HG03066 (cell line): ENCODE data around the gene LRMDA.

ENCODE experiments used
- ATAC-seq: cut with Tn5 transposase; IDR thresholded peaks from one replicate; pipeline ENCODE4 v1.9.1; 2021; ENCODE audit warnings: low read depth; ENCODE audit not compliant: unreplicated experiment

Gene LRMDA

DNA sequence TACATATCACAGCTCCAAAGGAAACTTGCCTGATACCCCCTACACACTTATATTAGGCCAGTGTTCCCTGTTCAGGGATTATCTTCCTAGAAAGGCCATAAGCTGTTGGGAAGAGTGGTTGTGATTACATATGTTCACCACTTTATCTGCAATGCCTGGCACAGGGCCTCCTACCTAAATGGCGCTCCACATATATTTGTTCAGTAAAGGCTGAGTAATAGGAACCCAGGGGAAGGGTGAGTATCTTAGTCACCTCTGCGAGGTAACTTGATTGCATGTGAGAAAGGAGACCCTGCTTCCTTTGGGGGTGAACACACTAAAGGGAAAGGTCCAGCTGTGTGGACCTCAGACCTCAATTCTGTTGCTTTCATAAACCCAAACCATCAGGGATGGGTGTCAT lies 896.0 kb downstream of the LRMDA start:
- no peak for ATAC-seq

DNA sequence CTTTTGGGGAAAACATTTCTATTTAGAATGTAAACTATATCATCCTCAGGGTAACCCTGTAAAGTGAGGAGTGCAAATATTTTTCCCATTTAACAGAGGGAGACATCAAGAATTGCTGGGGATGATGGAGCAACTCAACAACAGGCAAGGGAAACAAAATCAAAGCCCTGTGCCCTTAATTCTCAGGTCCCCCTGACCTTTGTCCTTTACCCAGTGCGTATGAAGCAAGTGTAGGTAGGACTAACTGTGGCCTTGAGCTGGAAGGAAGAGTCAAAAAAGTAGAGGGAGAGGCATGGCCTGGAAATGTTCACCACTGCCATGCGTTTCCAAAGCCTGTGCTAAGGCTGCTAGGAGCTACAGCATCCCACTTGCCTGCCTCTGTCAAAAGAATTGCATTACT lies 896.9 kb downstream of the LRMDA start:
- ATAC-seq = no peak

DNA sequence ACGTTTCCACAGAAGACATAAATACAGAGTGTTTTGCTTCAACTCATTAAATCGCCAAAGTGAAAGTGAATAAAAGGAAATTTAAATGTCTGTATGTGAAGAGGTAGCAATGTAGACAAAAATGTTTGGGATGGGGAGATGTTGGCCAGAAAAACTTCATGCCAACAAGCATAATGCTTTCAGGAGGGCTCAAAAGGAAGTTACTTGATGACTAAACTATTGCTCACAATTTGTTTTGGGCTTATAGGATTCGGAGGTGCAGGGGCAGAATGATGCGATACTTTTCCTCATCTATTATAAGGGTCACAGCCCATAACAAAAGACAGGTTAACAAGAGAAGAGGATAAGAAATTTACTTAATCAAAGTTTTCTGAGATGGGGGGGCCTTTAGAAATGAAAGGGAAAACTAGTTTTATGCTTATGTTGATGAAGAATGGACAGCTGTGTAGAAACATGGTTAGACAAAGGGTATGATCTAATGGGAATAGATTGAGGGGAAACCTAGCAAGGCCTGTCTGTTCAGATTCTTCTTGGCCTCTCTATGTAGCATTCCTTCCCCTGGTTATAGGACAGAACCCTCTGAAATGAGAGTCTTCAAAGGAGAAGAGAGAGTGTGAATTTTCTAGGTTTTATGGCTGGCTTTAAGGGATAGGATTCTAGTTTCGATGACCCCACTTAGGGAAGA lies 898.6 kb downstream of the LRMDA start:
- ATAC-seq = no peak

DNA sequence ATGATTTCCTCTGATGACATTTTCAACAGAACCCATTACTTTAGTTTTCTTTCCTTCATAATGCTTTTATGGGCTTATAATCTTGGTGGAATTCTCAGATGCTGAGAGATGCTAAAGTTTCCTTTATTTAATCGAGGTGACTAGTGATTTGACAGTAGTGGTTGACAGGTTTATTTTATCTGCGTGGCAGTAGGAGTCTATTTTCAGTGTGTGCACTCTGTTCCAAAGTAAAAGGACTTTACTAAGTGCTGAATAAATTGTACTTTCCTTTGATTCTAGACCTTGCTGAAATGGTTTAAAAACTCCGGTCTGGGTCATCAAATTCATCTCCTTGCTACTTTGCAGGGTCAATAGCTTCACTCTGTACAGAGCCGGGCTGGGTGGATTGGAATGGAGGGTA lies 900.3 kb downstream of the LRMDA start:
- no peak for ATAC-seq

DNA sequence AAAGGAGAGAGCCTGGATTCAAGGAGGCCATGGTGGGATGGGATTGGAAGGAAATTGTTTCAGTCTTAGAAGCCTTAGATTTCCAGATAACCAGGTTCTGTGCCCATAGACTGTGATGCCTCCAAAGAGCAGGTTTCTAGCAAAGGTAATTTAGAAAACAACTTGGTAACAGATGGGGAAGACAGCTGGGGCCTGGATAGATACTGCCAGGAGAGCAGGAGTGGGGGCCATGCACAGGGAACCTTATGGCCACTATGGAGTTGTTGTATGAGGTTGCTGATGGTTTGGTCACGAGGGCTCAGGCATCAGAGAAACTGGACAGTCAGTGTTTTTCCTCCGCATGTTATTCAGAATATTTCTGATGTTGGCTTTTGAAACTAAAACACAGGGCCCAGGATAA lies 901.9 kb downstream of the LRMDA start:
- ATAC-seq = no peak

DNA sequence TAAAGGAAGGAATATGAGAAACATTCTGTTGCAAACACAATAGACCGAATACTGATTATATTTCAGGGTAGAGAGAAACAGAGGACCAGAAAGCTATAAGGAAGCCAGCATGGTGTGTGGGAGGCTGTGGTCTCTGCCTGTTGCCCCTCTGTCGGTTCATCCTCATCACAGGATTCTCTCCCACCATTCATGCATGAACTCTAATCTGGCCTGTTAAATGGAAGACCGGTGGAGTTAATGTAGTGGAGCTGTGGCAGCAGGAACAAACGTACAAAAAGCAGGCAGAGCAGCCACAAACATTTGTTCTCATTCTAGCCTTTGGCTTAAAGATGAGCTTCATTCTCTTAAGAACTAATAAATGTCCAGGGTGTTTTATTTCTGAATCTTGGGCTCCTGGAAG lies 902.4 kb downstream of the LRMDA start:
- ATAC-seq = no peak

DNA sequence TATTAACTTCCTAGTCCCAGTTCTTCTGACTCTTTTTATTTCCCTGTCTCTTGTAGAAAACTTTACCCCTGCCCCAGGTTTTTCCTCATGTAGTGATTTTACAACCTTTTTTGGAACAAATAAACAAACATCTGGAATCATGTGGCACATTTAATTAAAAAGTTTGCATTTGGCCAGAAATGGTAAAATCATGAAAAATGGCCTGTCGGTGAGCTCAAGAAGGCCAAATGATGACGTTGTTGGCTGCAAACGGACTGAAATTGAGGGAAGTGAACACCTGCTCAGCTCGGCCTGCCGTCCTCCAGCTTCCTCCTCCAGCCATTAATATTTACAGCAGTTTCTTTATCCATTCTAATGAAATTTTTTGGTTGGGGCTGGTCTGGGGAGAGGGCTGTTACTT lies 902.8 kb downstream of the LRMDA start:
- ATAC-seq = no peak

DNA sequence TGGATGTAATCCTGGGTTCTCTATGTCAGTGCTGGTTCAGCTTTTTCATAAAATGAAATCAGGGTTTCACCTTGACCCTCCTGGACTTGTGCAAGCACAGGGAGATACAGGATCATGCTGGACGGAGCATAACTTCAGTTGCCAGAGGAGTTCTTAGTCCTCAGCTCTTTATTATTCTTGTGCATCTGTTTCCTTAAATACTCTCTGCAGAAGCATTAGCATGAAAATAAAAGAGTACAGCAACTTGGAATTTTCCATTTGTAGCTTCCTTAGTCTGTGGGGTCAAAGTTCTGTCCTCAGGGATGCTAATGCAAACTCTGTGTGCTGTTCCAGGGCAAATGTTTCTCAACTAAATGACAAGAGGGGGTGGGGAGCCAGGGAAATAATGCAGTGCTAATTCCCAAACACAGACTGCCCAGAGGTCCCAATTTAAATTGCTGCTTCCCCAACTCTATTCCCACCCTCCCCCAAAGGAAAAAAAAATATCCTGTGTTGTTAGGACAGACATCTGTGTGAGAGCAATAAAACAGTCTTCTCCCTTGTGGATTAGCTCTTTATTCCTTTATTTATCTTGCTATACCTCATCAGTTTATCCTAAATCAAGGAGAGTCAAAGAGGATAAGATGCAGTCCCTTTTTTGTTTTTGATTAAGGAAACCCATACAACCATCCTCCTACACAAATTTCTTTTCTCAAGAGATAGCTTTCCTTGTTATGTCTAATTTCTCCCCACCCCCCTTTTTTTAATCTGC lies 905.0 kb downstream of the LRMDA start:
- no peak for ATAC-seq

DNA sequence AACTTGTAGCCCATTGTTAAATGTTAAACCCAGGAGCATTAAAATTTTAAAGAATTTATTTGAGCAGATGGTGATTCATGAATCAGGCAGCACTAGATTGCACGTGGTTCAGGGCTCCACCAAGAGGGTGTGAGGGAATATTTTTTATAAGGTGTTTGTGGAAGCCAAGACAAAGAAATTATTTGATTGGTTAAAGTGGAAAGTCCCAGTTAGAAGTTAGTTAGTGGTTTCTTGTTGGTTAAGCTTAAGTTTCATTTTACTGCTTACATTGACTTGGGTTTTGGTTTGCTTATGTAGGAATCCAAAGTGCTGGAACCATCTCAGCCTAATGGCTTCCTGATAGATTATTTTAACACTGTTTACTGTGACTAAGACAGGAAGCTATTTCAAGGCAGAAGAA lies 906.2 kb downstream of the LRMDA start:
- no peak for ATAC-seq

DNA sequence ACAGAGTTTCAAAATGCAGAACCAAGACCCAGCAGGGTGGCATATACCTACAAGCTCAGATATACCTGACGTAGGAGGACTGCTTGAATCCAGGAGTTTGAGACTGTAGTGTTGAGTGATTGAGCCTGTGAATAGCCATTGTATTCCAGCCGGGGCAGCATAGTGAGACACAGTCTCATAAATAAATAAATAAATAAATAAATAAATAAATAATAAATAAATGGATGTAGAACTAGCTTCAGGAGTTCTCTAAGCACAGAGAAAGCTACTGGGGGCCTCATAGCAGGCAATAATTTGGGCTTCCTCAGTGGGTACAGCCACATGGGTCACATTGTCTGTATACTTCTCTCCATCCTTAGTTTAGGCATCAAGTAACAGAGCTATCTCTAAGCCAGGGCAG lies 906.8 kb downstream of the LRMDA start:
- no peak for ATAC-seq

DNA sequence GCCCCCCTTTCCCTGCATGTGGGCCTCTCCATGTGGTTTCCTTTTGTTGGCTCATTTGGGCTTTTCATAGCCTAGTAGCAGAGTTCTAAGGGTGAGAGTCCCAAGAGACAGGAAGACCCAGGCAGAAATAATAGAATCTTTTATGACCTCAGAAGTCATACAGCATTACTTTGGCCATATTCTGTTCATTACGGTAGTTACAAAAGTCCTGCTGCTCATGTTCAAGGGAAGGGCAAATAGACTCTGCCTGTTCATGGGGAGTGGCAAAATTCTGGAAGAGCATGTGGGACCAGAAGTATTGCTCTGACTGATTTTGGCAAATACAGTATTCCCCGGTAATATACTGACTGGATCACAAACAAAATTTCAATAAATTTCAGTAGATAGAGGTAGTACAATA lies 910.3 kb downstream of the LRMDA start:
- no peak for ATAC-seq

DNA sequence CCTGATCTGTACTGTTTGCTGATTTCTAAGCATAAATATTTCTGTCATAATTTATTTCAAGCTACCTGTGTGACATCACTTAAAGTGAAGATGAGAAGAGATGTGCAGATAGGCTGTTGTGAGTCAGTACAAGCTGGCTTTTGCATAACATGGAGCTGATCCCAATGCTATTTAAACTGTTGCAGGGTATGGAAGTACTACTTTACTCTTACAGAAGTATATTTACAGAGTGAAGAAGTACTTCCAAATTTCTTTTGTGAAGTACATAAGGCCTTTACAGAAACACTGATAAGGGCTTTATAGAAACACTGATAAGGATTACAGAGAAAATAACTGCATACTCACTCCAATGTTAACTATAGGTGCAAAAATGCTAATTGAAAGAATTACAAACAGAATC lies 911.6 kb downstream of the LRMDA start:
- ATAC-seq = no peak

DNA sequence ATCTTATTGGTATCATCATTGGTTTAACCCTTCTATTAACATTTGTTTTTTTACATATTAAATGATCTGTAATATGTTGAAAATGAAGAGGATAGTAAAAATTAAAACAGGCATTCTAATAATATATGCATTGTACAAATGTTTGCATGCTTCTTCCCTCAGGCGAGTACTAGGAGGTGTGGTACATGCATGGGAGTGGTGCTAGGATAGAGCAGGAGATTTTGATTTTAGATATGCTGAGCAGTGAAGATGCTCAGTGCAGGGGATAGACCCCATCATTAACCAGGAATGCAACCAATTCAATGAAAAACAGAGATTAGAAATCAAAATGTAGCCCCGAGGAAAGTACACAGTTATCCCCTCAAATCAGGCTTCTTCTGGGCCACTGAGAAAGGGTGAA lies 916.4 kb downstream of the LRMDA start:
- no peak for ATAC-seq

DNA sequence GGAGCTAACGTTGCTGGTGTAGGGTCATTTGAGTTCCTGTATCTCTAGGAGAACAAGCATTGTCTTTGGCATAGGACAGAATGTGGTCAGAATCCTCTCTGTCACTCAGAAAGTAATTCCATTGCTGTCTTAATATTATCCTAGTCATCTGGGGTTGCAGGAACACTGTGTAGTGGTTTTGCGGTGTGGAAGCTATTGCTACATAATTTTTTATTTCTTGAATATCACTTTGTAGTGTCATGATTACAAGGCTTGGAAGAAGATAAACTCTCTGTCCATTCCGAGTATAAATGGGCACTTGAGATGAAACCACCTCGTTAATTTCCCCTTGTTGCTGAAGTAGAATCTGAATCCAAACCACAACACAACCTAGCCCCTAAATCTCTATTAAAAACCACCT lies 919.2 kb downstream of the LRMDA start:
- no peak for ATAC-seq

DNA sequence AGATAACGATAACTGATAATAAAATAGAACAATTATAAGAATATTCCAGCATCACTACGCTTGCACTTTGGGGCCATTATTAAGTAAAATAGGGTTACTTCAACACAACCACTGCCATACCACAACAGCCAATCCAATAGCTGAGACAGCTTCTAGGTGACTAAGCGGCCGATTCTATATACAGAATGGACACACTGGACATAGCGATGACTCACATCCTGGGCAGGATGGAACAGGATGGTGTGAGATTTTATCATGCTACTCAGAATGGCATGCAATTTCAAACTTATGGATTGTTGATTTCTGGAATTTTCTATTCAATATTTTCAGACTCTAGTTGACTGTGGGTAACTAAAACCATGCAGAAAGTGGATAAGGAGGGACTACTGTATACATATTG lies 920.9 kb downstream of the LRMDA start:
- no peak for ATAC-seq

DNA sequence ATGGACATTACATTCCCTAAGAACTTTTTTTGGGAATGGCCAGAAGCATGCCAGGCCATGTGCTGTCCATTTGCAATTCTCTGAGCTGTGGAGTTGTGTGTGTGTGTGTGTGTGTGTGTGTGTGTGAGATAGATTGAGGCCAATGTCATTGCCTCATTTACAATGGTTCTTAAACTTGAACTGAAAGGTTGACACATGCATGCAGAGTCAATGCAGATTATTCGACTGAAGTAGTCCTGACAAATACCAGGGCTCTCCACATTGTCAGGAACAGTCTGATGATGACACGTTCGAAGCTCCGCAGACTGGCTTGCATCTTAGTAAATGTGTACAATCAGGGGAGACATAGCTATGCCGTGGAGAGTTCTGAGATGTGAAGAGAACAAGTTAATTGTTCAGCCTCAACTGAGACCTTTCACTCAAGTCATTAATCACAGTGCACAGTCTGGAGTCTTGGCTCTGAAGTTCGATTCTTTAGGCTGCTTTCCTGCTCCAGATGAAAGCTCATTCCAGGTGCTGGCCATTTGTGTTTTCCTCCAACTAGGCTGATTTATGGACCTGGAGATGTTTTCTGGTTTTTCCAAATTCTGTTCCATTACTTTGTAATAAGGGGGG lies 921.9 kb downstream of the LRMDA start:
- ATAC-seq = no peak

DNA sequence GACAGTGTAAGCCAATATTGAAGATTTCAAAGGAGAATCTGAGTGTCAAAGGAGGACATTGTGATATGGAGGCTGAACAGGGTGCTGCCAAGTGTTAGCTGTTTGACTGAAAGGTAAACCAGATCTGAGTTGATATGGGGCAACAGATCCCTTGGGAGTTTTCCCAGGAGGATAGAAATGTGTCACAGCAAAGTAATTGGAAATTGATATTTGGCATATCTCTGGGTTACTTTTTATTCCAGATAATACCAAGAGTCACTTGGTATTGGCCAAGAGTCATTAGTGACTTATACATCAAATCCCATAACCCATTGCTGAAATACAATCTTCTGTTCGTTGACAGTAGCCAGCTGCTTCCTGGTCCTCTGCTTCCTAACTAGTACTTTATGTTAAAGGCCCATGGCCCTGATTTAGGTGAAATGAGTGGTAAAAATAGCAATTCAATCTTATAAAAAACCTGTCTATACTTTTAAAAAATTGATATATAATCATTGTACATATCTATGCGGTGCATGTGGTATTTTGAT lies 922.9 kb downstream of the LRMDA start:
- no peak for ATAC-seq

DNA sequence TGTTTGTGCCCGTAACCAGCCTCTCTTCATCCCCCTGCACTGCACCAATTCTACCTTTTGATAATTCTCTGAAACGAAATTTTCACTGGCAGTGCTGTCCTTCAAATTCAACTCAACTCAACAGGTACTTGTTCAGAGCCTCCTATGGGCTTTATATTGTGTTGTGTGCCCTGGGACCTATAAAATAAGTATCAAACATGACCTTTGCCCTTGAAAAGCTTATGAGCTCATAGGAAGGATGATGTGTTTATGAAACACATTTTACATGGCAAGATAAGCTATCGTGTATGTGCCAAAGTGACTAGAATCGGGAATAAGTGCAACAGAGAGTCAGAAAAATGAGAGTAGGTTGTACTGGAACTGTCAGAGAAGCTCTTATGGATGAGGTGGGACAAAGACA lies 923.5 kb downstream of the LRMDA start:
- ATAC-seq = no peak

DNA sequence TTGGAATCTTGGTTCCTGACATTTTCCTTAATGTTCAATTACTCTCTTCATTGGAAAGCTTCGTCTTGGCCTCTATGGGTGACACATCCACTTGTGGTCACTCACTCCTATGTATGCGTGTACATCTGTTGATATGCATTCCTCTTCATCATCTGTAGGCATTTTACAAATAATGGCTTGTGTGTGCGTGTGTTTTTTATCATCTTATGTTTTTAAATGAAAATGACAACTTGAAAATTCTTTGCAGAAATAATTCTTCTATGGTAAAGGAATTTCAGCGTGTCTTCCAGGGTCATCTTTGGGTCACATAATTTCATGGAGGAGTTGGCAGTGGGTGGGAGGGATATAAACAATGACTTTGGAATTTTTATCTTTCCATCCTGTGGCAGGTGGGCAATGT lies 925.1 kb downstream of the LRMDA start:
- ATAC-seq = no peak

DNA sequence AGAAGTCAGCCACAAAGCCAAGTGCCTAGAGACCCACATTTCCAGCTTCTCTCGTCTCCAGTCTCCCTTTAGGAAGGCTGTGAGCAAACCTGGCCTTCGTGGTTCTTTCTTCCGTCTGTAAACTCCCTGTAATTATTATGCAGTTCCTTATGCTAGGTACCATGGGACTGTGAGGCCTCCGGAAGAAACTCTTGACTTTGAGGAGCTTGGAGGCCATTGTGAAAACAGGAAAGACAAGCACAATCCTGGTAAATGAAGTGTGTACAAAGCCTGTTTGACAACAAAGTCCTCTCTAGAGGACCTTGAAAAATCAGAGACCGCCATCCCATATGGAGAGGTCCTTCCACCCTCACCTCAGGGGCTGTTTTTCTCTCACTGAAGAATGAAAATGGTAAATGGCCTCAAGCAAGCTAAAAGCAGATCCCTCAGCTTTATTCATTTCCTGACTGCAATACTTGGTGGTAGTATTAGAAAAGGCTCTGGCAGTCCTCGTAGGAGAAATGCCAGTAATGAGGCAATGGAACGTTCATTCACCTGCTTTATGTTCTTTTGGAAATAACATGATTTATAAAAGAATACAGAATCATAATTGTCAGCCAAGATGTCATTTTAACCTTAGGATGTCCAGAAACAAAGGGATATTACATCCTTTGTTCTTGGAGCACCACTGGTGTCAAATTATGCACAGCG lies 926.4 kb downstream of the LRMDA start:
- no peak for ATAC-seq

DNA sequence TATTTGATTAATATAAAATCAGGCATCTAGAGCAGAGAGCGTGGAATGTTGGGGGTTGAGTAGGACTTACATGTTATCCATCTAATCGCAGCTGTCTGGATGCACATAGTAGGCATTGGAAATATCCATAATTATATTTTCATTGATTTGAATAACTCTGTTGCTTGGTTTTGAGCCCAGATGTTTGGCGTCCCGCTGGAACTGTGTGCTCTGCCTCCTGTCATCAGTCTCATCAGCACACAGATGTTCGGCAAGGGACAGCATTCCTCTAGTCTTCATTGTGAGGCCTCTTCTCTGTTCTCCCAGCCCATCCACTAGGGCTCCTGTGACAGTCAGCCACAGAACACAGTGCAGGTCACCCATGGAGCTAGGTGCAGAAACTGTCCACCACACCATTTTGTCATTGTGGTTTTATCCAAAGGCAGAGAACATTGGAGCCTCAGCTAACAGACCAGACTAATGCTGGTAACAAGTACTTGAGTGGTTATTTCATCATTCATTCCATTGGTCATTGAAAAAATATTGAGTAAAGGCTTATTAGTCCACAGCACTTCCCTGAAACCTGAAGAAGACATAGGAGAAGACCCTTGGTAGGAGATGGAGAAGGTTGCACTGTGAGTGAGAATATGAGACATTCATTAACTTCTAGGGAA lies 927.4 kb downstream of the LRMDA start:
- no peak for ATAC-seq
